Natural killer cell treated with Interleukin-12 subunit alpha and Interleukin-12 subunit beta and Interleukin-15 and Interleukin-18, amount 100 ng/mL, for 72 hours (primary cell): ENCODE data around the gene IGFBP1. TPM values are rescaled to one million over a fixed set of nuclear protein-coding genes. Genes with fewer than 3 reads are reported as not detected.
"Not testable (repeated sequence)": the region's sequence is repeated elsewhere in the genome, so short reads cannot be mapped to it uniquely, and the experiment has no call there.

Source experiments
- ATAC-seq, 2 donors: fragments of 150-1000 bp; cut with Tn5 transposase in 1 of 2; sonication (Bioruptor Pico), chemical (Tn5 transposase) in 1 of 2; 2 replicates each; pipeline ENCODE4 v1.10.0; 2021
- DNase-seq: peaks from one replicate; pipeline ENCODE4 v3.0.0; 2022; ENCODE audit warnings: low spot score
- H3K27ac Mint-ChIP-seq, 2 donors: 1 replicate in 1 of 2; 2 replicates in 1 of 2; pipeline ENCODE4 v1.8.0; 2022; ENCODE audit warnings: mixed read lengths in 2 of 2, mild to moderate bottlenecking in 1 of 2, moderate library complexity in 1 of 2
- H3K27me3 Mint-ChIP-seq, 2 donors: 1 replicate in 1 of 2; 2 replicates in 1 of 2; pipeline ENCODE4 v1.8.0; 2022; ENCODE audit warnings: mixed read lengths in 2 of 2
- H3K36me3 Mint-ChIP-seq: one replicate; pipeline ENCODE4 v1.8.0; 2022; ENCODE audit warnings: mixed read lengths
- H3K4me1 Mint-ChIP-seq, 2 donors: 1 replicate in 1 of 2; 2 replicates in 1 of 2; pipeline ENCODE4 v1.8.0; 2022; ENCODE audit warnings: low read depth in 2 of 2, mixed read lengths in 2 of 2, mild to moderate bottlenecking in 1 of 2
- H3K4me3 Mint-ChIP-seq: one replicate; pipeline ENCODE4 v1.8.0; 2022; ENCODE audit warnings: mixed read lengths
- H3K9me3 Mint-ChIP-seq: 2 replicates; pipeline ENCODE4 v1.8.0; 2022; ENCODE audit warnings: mixed read lengths
- total RNA-seq, 2 donors: library from RNA; stranded (reverse); gene quantifications; one replicate each; pipeline ENCODE4 v1.2.3, GENCODE V29; 2022

The IGFBP1 gene
- not detected for total RNA-seq

GRCh38 chr7:45888185-45888992, at the start of gene IGFBP1:
IGFBP1 (plus strand) TSS chr7:45888488; CDS start chr7:45888653, 165 bp downstream.
- Mint-ChIP-seq H3K27me3 (peaks cover 28 to 48% of the 10 kb centered on the region in 2 donors), H3K36me3 (no peaks in the 10 kb centered on the region), H3K4me3 (no peak within 1 kb of the TSS), H3K27ac (no peak within 1 kb of the TSS), H3K9me3 (no peaks in the 10 kb centered on the region), H3K4me1 (no peaks in the 10 kb centered on the region)
- ATAC-seq (peak; percentile 24 to 45), DNase-seq (no peak)

- H3K27me3 Mint-ChIP-seq, H3K36me3 Mint-ChIP-seq, H3K9me3 Mint-ChIP-seq, DNase-seq, ATAC-seq, H3K4me3 Mint-ChIP-seq, H3K27ac Mint-ChIP-seq, H3K4me1 Mint-ChIP-seq: not testable (repeated sequence)
Observed at GRCh38 chr7:45838852-45839251, 49.4 kb upstream of the IGFBP1 start.

GRCh38 chr7:45841926-45842717, 46.2 kb upstream of the IGFBP1 start:
- not testable (repeated sequence) for H3K36me3 Mint-ChIP-seq, H3K27ac Mint-ChIP-seq, H3K27me3 Mint-ChIP-seq, H3K9me3 Mint-ChIP-seq, H3K4me1 Mint-ChIP-seq, DNase-seq, H3K4me3 Mint-ChIP-seq, ATAC-seq

GRCh38 chr7:45846536-45846935, 41.8 kb upstream of the IGFBP1 start:
- H3K27me3 Mint-ChIP-seq, H3K4me3 Mint-ChIP-seq, H3K4me1 Mint-ChIP-seq, H3K36me3 Mint-ChIP-seq, DNase-seq, ATAC-seq, H3K27ac Mint-ChIP-seq, H3K9me3 Mint-ChIP-seq: not testable (repeated sequence)

- DNase-seq, H3K4me1 Mint-ChIP-seq, H3K36me3 Mint-ChIP-seq, H3K27ac Mint-ChIP-seq, H3K4me3 Mint-ChIP-seq, H3K9me3 Mint-ChIP-seq: not testable (repeated sequence)
- peaks cover 0 to 11% of the 10 kb centered on the region in 2 donors for H3K27me3 Mint-ChIP-seq
- peak; percentile 32 to 49 for ATAC-seq
Observed at GRCh38 chr7:45848734-45849133, 39.6 kb upstream of the IGFBP1 start.

- not testable (repeated sequence) for H3K4me3 Mint-ChIP-seq, ATAC-seq, H3K27ac Mint-ChIP-seq, H3K4me1 Mint-ChIP-seq, DNase-seq, H3K36me3 Mint-ChIP-seq, H3K9me3 Mint-ChIP-seq
- H3K27me3 Mint-ChIP-seq, result peaks cover 7 to 27% of the 10 kb centered on the region in 2 donors
Observed at GRCh38 chr7:45852984-45853383, 35.3 kb upstream of the IGFBP1 start.

- peaks cover 8 to 30% of the 10 kb centered on the region in 2 donors for H3K27me3 Mint-ChIP-seq
- H3K9me3 Mint-ChIP-seq, H3K4me3 Mint-ChIP-seq, H3K4me1 Mint-ChIP-seq, H3K27ac Mint-ChIP-seq, ATAC-seq, H3K36me3 Mint-ChIP-seq, DNase-seq: not testable (repeated sequence)
Observed at GRCh38 chr7:45853491-45853890, 34.8 kb upstream of the IGFBP1 start.

- H3K9me3 Mint-ChIP-seq, H3K4me3 Mint-ChIP-seq, H3K27ac Mint-ChIP-seq, ATAC-seq, DNase-seq, H3K4me1 Mint-ChIP-seq, H3K36me3 Mint-ChIP-seq: not testable (repeated sequence)
- peaks cover 20 to 30% of the 10 kb centered on the region in 2 donors for H3K27me3 Mint-ChIP-seq
Observed at GRCh38 chr7:45855680-45856079, 32.6 kb upstream of the IGFBP1 start.

GRCh38 chr7:45856888-45857287, 31.4 kb upstream of the IGFBP1 start:
- H3K27ac Mint-ChIP-seq, H3K4me1 Mint-ChIP-seq, DNase-seq, ATAC-seq, H3K4me3 Mint-ChIP-seq, H3K9me3 Mint-ChIP-seq, H3K36me3 Mint-ChIP-seq: not testable (repeated sequence)
- peaks cover 22 to 28% of the 10 kb centered on the region in 2 donors for H3K27me3 Mint-ChIP-seq

- Mint-ChIP-seq H3K9me3 (no peaks in the 10 kb centered on the region), H3K4me3 (no peak overlapping the region), H3K4me1 (no peaks in the 10 kb centered on the region), H3K36me3 (no peaks in the 10 kb centered on the region), H3K27ac (no peak overlapping the region), H3K27me3 (peaks cover 13 to 33% of the 10 kb centered on the region in 2 donors)
- DNase-seq, result no peak
- ATAC-seq, result no peak
Observed at GRCh38 chr7:45863715-45864114, 24.6 kb upstream of the IGFBP1 start.

GRCh38 chr7:45865594-45866410, 22.5 kb upstream of the IGFBP1 start:
- peaks cover 17 to 26% of the 10 kb centered on the region in 2 donors for H3K27me3 Mint-ChIP-seq
- H3K27ac Mint-ChIP-seq, result no peak overlapping the region
- ATAC-seq (no peak), DNase-seq (no peak)
- H3K9me3 Mint-ChIP-seq, result no peaks in the 10 kb centered on the region
- H3K36me3 Mint-ChIP-seq, result no peaks in the 10 kb centered on the region
- H3K4me3 Mint-ChIP-seq, result no peak overlapping the region
- no peaks in the 10 kb centered on the region for H3K4me1 Mint-ChIP-seq

GRCh38 chr7:45867471-45867870, 20.8 kb upstream of the IGFBP1 start:
- Mint-ChIP-seq H3K9me3 (no peaks in the 10 kb centered on the region), H3K27ac (no peak overlapping the region), H3K27me3 (peaks cover 15 to 26% of the 10 kb centered on the region in 2 donors), H3K36me3 (no peaks in the 10 kb centered on the region), H3K4me1 (no peaks in the 10 kb centered on the region), H3K4me3 (no peak overlapping the region)
- no peak for ATAC-seq
- no peak for DNase-seq

GRCh38 chr7:45869426-45869825, 18.9 kb upstream of the IGFBP1 start:
- no peaks in the 10 kb centered on the region for H3K4me1 Mint-ChIP-seq
- H3K9me3 Mint-ChIP-seq, result no peaks in the 10 kb centered on the region
- no peak for ATAC-seq
- H3K4me3 Mint-ChIP-seq, result no peak overlapping the region
- H3K36me3 Mint-ChIP-seq, result no peaks in the 10 kb centered on the region
- peaks cover 6 to 12% of the 10 kb centered on the region in 2 donors for H3K27me3 Mint-ChIP-seq
- DNase-seq, result no peak
- no peak overlapping the region for H3K27ac Mint-ChIP-seq
